Neuronal stem cell (in vitro differentiated cells): ENCODE data around the gene KCNH3. TPM values are rescaled to one million over a fixed set of nuclear protein-coding genes. Genes with fewer than 3 reads are reported as not detected.

Source experiments
- small RNA-seq: library from polyadenylated mRNA; stranded (forward); fragments of <200 nt; extraction: miRNeasy Mini kit (QIAGEN cat#:217004); gene quantifications from one replicate; pipeline ENCODE3, GENCODE V24; 2013; ENCODE audit not compliant: insufficient read depth

KCNH3 gene

Small RNA genes lying within 50 kb of the gene (small RNA-seq; reads per million reads assigned to genes)
- not detected for gene POLR2KP1
- gene RNU6-834P = not detected
